PC-9 (cell line): Measurements from ENCODE around the gene TOMM70. TPM values are rescaled to one million over a fixed set of nuclear protein-coding genes. Genes with fewer than 3 reads are reported as not detected.

Source experiments
- BruUV-seq: library from RNA; stranded (reverse); fragments of 400-500 nt; replicated peaks from 2 replicates; lab custom pipeline; 2021; lab: Mats Ljungman, UMichigan
- CTCF ChIA-PET: fragments of 300-600 bp; sonication (Branson Sonifier 250); formaldehyde crosslinking; loops from one replicate; lab custom pipeline; 2022; ENCODE audit warnings: antibody characterized with exemption; lab: Charles Lee
- POLR2A ChIA-PET: fragments of 300-600 bp; sonication (Branson Sonifier 250); formaldehyde crosslinking; loops from one replicate; lab custom pipeline; 2022; ENCODE audit warnings: antibody characterized with exemption; ENCODE audit not compliant: unreplicated experiment; lab: Charles Lee
- DNase-seq, 2 experiments: peaks; one replicate each; pipeline versions ENCODE4 v3.0.0 to v3.0.0-alpha.2; 2015 to 2022; ENCODE audit warnings: mixed read lengths in 1 of 2
- H2AFZ ChIP-seq: fragments of 200-600 bp; sonication (generic); 2 replicates; pipeline ENCODE4 v1.8.1; 2017; ENCODE audit warnings: antibody characterized with exemption
- H3F3A ChIP-seq: fragments of 200-600 bp; sonication (generic); 2 replicates; pipeline ENCODE4 v1.8.1; 2017; ENCODE audit warnings: antibody characterized with exemption, mild to moderate bottlenecking, low read depth; ENCODE audit not compliant: insufficient read depth
- H3K27ac ChIP-seq: fragments of 200-600 bp; sonication (generic); 2 replicates; pipeline ENCODE4 v1.6.1; 2016; ENCODE audit warnings: mixed run types
- H3K27me3 ChIP-seq: fragments of 200-600 bp; sonication (generic); 2 replicates; pipeline ENCODE4 v1.6.1; 2016; ENCODE audit warnings: low read depth, mixed run types; ENCODE audit not compliant: insufficient read depth
- H3K36me3 ChIP-seq: fragments of 200-600 bp; sonication (generic); 2 replicates; pipeline ENCODE4 v1.6.1; 2016; ENCODE audit warnings: low read depth, mixed run types
- H3K4me1 ChIP-seq: fragments of 200-600 bp; sonication (generic); replicated peaks from 2 replicates; pipeline ENCODE4 v1.6.1; 2016; ENCODE audit warnings: mixed run types; ENCODE audit not compliant: insufficient read depth
- H3K4me2 ChIP-seq: fragments of 200-600 bp; sonication (generic); 2 replicates; pipeline ENCODE4 v1.6.1; 2017; ENCODE audit warnings: mixed run types
- H3K4me3 ChIP-seq: fragments of 200-600 bp; sonication (generic); 2 replicates; pipeline ENCODE4 v1.6.1; 2016; ENCODE audit warnings: mixed run types
- H3K79me2 ChIP-seq: fragments of 200-600 bp; sonication (generic); 2 replicates; pipeline ENCODE4 v1.6.1; 2017; ENCODE audit warnings: low read depth, mixed run types
- H3K9me2 ChIP-seq: fragments of 200-600 bp; sonication (generic); 2 replicates; pipeline ENCODE4 v1.8.1; 2017; ENCODE audit warnings: mild to moderate bottlenecking; ENCODE audit not compliant: insufficient read depth
- H3K9me3 ChIP-seq: fragments of 200-600 bp; sonication (generic); 2 replicates; pipeline ENCODE4 v1.8.1; 2016; ENCODE audit warnings: low read depth; ENCODE audit not compliant: insufficient read depth
- H4K20me1 ChIP-seq: fragments of 200-600 bp; sonication (generic); 2 replicates; pipeline ENCODE4 v1.8.1; 2017; ENCODE audit not compliant: insufficient read depth
- CTCF ChIP-seq: fragments of 200-600 bp; sonication (generic); conservative IDR thresholded peaks from 2 replicates; pipeline ENCODE4 v1.6.1; 2017; ENCODE audit warnings: mixed run types, antibody characterized with exemption, mild to moderate bottlenecking, moderate library complexity
- EZH2 ChIP-seq: fragments of 200-600 bp; sonication (generic); IDR thresholded peaks from 2 replicates; pipeline ENCODE4 v1.8.0; 2017; ENCODE audit warnings: antibody characterized with exemption, low read depth
- intact Hi-C: fragments of 100-400 bp; cut with micrococcal nuclease; formaldehyde crosslinking; loops from one replicate; pipeline ENCODE4 v1.10.0; 2022; ENCODE audit not compliant: unreplicated experiment
- total RNA-seq: library from RNA; stranded (reverse); gene quantifications from 2 replicates; pipeline ENCODE4 v1.2.3, GENCODE V29; 2021

TOMM70 gene
- total RNA-seq, 1 experiment from 2014 or later = 65.2 TPM

GRCh38 chr3:100427699-100428098 lies 26.8 kb upstream of the TOMM70 start:
- Histone ChIP-seq H4K20me1 (no peaks in the 10 kb centered on the region), H3K4me1 (peaks cover 22% of the 10 kb centered on the region), H3K9me3 (0 out of 2 replicates have a peak, but pooled peaks cover 8% of the 10 kb centered on the region), H3K9me2 (no peaks in the 10 kb centered on the region), H2AFZ (no peak overlapping the region), H3K4me3 (no peak overlapping the region), H3K79me2 (no peaks in the 10 kb centered on the region), H3K27ac (no peak overlapping the region), H3K27me3 (no peaks in the 10 kb centered on the region), H3K36me3 (no peaks in the 10 kb centered on the region), H3K4me2 (no peak overlapping the region), H3F3A (peaks cover 13% of the 10 kb centered on the region; the same call in 1 of the 2 replicates)
- ChIA-PET CTCF (interaction anchor here (0.6 kb wide), 1 partner anchor 45 kb away, joined by 8 read pairs; no protein-coding TSS in a partner anchor), POLR2A (no interaction called here)
- no peak for TF ChIP-seq CTCF
- TF ChIP-seq EZH2 = no peak
- no TSS peak for BruUV-seq
- intact Hi-C loops = no loop called here
- DNase-seq = no peak

GRCh38 chr3:100426067-100426682 lies 25.3 kb upstream of the TOMM70 start:
- Histone ChIP-seq H4K20me1 (0 out of 2 replicates have a peak, but pooled peaks cover under 1% of the 10 kb centered on the region), H3K27ac (peak overlapping the region; percentile 42), H3K36me3 (no peaks in the 10 kb centered on the region), H3K79me2 (no peaks in the 10 kb centered on the region), H3K9me3 (0 out of 2 replicates have a peak, but pooled peaks cover 8% of the 10 kb centered on the region), H2AFZ (no peak overlapping the region), H3K4me2 (0 out of 2 replicates have a peak overlapping the region, but pooled peaks have one; percentile 40), H3K9me2 (no peaks in the 10 kb centered on the region), H3F3A (peaks cover 13% of the 10 kb centered on the region; the same call in 1 of the 2 replicates), H3K27me3 (no peaks in the 10 kb centered on the region), H3K4me1 (peaks cover 22% of the 10 kb centered on the region), H3K4me3 (0 out of 2 replicates have a peak overlapping the region, but pooled peaks have one; percentile 1)
- intact Hi-C loops = no loop called here
- POLR2A ChIA-PET = interaction anchor here (0.7 kb wide), 1 partner anchor 1082 kb away, joined by 6 read pairs; no protein-coding TSS in a partner anchor
- BruUV-seq = no TSS peak
- DNase-seq = no peak
- TF ChIP-seq CTCF = no peak
- no peak for TF ChIP-seq EZH2
- CTCF ChIA-PET = no interaction called here

- H3K27me3 ChIP-seq = no peaks in the 10 kb centered on the region
- 0 out of 2 replicates have a peak, but pooled peaks cover 3% of the 10 kb centered on the region for H4K20me1 ChIP-seq
- no peaks in the 10 kb centered on the region for H3K79me2 ChIP-seq
- peaks cover 22% of the 10 kb centered on the region for H3K4me1 ChIP-seq
- no peaks in the 10 kb centered on the region for H3K36me3 ChIP-seq
- POLR2A ChIA-PET = interaction anchor here (0.7 to 1.2 kb wide), 3 partner anchors 21 to 1150 kb away, joined by 3 to 4 read pairs (median 4); no protein-coding TSS in a partner anchor
- CTCF ChIA-PET = interaction anchor here (0.6 kb wide), 1 partner anchor 10 kb away, joined by 3 read pairs; no protein-coding TSS in a partner anchor
- H3F3A ChIP-seq = peaks cover 13% of the 10 kb centered on the region; the same call in 1 of the 2 replicates
- intact Hi-C loops = loop anchor here (1.0 kb wide), 1 partner anchor 22 kb away; no protein-coding TSS in a partner anchor
- H3K4me3 ChIP-seq = 0 out of 2 replicates have a peak overlapping the region, but pooled peaks have one; percentile 1
- TF ChIP-seq EZH2 (no peak), CTCF (no peak)
- DNase-seq = peak; percentile 35 to 77
- no peaks in the 10 kb centered on the region for H3K9me2 ChIP-seq
- H3K9me3 ChIP-seq = 0 out of 2 replicates have a peak, but pooled peaks cover 8% of the 10 kb centered on the region
- peak overlapping the region; percentile 40 for H3K4me2 ChIP-seq
- no TSS peak for BruUV-seq
- peak overlapping the region; percentile 42 for H3K27ac ChIP-seq
- peak overlapping the region; percentile 23 for H2AFZ ChIP-seq
Measured at GRCh38 chr3:100425316-100425715, 24.4 kb upstream of the TOMM70 start.
